DMS153 (cell line): ENCODE results near the gene COL9A3.
"Not testable (repeated sequence)": the region's sequence is repeated elsewhere in the genome, so short reads cannot be mapped to it uniquely, and the experiment has no call there.

Experiments
- DNase-seq: peaks from one replicate; lab custom pipeline; 2025; lab: John Stamatoyannopoulos, UW

The COL9A3 gene

GRCh38 chr20:62856931-62857619 is 40.2 kb downstream of the COL9A3 start:
- DNase-seq, result no peak

- DNase-seq, result no peak
Observed at GRCh38 chr20:62858058-62858830, 41.4 kb downstream of the COL9A3 start.

DNA sequence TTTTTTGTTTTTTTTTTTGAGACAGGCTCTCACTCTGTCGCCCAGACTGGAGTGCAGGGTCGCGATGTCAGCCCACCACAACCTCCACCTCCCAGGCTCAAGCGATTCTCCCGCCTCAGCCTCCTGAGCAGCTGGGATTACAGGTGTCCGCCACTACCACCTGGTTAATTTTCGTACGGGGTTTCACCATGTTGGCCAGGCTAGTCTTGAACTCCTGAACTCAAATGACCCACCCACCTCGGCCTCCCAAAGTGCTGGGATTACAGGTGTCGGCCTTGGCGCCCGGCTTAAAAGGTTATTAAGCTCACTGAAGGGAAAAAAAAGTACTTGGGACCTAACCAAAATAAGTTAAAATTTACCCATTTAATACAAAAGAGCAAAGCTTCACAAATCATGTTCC is 42.9 kb downstream of the COL9A3 start:
- DNase-seq, result no peak

GRCh38 chr20:62860391-62860923 is 43.6 kb downstream of the COL9A3 start:
- no peak for DNase-seq

DNA sequence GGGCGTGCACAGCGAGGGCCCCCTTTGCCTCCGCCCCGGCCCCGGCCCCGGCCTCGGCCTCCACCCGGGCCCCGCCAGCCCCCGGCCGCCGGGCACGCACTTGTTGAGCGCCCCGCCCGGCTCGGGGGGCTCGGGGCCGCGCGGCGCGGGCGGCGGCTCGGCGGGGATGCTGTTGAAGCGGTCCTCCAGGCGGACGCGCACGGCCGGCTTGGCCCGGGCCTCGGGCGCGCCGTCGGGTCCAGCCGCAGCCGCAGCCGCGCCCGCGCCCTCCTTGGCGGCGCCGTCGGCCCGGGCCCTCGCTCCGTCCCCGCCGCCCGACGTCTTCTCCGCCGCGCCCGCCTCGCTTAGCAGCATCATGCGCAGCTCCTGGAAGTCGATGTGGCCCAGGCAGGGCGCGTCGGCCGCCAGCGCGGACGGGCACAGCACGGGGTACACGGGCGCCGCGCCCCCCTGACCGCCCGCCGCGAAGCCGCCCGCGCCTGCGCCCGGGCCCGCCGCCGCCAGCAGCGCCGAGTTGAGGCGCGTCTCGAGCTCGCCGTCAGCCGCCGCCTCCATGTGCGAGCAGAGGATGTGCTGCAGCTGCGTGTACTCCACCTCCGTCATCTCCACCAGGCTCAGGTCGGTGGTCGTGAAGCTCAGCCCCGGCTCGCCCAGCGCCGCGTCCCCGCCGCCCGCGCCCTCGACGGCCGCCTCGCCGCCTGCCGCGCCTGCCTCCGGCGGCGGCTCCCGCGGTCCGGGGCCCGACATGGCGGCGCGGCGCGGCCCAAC is 44.3 kb downstream of the COL9A3 start:
- no peak for DNase-seq

GRCh38 chr20:62861726-62862336 is 45.0 kb downstream of the COL9A3 start, which contains the start of gene TCFL5:
TSS of gene TCFL5 (minus strand) at chr20:62861822. CDS start at chr20:62861670, 152 bp downstream.
- peak; percentile 77 for DNase-seq

- no peak for DNase-seq
Observed at GRCh38 chr20:62864207-62864606, 47.4 kb downstream of the COL9A3 start.

GRCh38 chr20:62872184-62872847 is 55.5 kb downstream of the COL9A3 start:
- peak; percentile 29 for DNase-seq

DNA sequence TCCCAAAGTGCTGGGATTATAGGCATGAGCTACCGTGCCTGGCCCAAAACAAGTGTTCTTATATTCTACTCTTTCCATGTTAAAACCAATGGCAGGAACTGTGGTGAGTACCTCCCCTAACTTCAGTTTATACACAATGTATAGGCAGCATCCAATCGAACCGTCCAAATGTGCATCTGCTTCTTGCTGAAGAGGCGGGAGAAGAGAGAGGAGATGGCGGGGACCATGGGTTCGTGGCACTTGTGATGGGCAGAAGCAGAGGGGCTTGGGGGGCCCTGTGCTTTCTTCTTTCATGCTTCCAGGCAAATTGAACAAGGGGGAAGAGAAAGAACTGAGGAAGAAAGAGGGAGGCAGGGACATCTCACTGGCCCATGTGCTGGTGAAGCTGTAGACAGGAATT is 56.0 kb downstream of the COL9A3 start:
- no peak for DNase-seq

DNA sequence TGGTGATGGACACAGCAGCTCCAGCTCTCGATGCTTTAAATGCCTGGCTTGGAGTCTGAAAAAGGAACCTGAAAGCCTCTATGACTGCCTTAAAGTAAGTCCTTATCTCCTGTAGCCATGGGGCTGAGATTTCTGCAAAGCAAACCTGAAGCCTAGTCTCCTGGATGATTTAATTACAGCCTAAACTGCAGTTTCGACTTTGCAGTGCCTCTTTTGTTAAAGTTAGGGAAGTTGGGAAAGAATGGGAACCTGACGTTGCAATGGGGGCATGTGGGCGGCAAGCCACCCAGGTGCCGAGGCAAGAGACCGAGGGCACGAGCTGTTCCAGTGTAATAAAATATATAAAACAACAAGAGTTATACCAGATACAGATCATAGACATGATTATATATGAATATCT is 56.4 kb downstream of the COL9A3 start:
- no peak for DNase-seq

- not testable (repeated sequence) for DNase-seq
Observed at GRCh38 chr20:62873681-62874031, 56.8 kb downstream of the COL9A3 start.

DNA sequence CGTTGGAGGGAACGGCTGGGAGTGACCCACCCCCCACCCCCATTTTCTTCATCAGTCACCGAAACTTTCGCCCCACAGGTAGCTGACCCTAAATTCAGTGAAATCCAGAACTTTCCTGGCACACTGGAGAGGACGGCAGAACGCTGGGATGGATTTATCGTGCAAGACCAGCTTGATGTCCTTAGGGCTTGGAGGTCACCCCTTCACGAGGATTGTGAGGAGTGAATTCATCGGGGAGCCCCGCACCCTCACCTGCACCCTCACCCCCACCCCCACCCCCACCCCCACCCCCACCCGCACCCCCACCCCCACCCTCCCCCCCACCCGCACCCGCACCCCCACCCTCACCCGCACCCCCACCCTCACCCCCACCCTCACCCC is 58.1 kb downstream of the COL9A3 start:
- peak; percentile 32 for DNase-seq

DNA sequence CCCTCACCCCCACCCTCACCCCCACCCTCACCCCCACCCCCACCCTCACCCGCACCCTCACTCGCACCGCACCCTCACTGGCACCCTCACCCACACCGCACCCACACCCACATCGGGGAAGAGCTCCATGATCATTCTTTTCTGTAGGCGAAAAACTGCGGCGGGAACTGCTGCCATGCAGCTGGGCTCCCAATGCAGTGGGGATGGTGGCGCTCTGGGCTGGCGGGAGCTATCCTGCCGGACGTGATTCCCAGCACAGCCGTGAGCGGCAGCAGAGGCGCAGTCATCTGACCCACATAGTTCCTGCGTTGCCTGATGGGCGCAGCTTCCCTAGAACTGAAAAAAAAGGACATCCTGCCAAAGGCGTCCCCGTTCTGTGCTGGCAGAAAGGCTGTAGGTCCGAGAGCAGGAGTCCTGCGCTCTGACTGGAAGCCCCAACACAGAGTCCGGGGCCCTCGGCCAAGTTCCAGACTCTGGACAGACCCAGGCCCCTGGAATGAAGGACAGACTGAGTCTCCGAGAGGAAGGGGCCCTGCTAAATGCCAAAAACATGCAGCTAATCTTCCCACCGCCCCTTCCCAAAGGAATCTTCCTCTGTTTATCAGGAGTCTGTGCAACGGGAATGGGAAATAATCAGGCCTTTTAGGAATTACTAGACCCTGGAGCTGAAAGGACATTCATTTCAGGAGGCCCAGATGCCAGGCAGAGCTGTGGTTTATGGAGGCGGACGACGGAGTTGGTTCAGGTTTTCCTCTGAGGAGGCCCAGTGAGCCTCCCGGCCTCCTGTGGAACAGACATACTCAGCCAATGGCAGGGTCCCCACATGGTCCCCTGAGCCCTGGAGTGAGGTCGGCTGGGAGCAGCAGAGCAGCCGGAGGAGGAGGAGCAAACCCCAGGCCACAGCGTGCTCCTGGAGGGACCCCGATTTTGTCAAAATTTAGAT is 58.8 kb downstream of the COL9A3 start:
- DNase-seq, result peak; percentile 86

DNA sequence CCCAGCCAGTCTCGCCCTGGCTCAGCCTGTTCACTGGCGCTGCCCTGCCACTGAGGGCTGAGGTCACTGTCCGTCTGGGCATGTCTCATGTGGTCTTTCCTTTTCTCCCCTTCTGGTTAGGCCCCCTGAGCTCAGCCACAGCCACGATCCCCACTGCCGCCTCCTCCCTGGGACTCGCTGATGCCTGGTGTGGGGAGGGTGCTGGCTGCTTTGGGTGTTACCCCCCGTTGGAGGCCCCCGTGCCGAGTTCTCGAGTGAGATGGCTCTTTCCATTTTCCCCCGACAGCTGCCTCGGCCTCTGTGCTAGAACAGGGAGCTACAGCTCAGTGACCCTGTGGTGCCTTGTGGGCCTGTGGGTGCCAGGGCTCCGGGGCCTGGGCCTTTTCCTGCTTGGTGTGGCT is 59.7 kb downstream of the COL9A3 start:
- no peak for DNase-seq

GRCh38 chr20:62876902-62877816 is 60.3 kb downstream of the COL9A3 start:
- DNase-seq, result no peak

DNA sequence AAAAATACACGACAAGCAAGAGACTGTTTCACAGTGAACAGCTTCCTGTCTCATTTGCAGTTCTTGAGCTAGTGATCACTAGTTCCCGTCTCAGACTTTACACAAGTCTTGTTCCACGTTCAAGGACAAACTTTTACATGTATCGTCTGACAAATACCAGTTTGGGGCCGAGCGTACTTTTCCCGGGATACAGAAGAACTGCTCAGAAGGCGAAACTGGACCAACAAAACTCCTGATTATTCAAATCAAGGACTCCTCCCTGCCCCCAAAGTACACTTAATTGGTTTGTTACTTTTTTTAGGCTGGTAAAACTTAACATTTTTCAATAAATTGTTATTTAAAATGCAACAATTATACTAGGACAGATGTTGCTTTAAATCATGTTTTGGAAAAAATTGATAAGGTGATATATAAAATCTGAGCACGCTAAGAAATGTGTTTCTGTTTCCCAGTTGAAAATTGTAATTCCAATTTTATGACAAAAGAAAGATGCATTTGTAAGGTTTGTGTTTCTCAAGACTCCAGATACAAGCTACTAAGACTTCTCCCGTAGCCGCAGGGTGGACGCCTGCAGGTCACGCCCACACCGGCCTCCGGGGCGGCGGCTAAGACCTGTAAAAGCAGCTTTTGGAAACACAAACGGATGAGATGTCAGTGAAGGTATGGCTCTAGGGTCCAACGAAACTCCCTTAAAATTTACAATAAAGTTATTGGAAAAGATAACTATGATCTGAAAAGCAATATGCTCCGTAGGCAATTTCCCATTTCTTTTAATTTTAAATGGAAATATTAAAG is 61.6 kb downstream of the COL9A3 start:
- no peak for DNase-seq

- no peak for DNase-seq
Observed at GRCh38 chr20:62879275-62880146, 62.7 kb downstream of the COL9A3 start.
